GM13977 (cell line): Measurements from ENCODE around the gene TYMP.

Source experiments
- DNase-seq: peaks from one replicate; pipeline ENCODE4 v3.0.0; 2012; ENCODE audit warnings: low spot score
- CTCF ChIP-seq: IDR thresholded peaks from 2 replicates; pipeline ENCODE4 v1.5.1; 2012; ENCODE audit warnings: mild to moderate bottlenecking, control low read depth; ENCODE audit not compliant: insufficient read depth; ENCODE audit errors: extremely low read depth, missing control alignments
- in situ Hi-C: fragments of 300-500 bp; cut with MboI; formaldehyde crosslinking; loops from one replicate; pipeline ENCODE4 v1.12.0; 2022; ENCODE audit warnings: low sequenced_read_pairs, low pct_unique_long_range_greater_than_20kb, mixed read lengths, inconsistent platforms; ENCODE audit not compliant: unreplicated experiment

TYMP gene

GRCh38 chr22:50575426-50575941 is 45.7 kb upstream of the TYMP start:
- in situ Hi-C loops, result no loop called here
- DNase-seq, result no peak
- TF ChIP-seq CTCF, result no peak

DNA sequence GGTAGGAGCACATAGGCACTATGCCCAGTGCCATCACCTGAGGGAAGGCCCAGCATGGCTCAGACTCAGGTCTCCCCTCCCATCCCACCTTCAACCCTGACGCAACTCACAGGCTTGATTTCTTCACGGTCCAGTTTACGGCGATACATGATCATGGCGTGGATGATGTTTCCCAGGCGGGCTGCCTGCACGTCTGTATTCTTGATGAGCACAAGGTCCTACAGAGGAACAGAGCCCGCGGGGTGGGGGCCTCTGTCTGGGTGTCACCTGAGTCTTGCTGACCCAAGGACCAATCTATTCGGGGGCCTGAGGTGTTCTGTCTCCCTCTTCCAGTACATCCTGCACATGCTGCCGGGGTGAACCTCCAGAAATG is 44.6 kb upstream of the TYMP start:
- no peak for TF ChIP-seq CTCF
- DNase-seq, result no peak
- in situ Hi-C loops, result no loop called here

DNA sequence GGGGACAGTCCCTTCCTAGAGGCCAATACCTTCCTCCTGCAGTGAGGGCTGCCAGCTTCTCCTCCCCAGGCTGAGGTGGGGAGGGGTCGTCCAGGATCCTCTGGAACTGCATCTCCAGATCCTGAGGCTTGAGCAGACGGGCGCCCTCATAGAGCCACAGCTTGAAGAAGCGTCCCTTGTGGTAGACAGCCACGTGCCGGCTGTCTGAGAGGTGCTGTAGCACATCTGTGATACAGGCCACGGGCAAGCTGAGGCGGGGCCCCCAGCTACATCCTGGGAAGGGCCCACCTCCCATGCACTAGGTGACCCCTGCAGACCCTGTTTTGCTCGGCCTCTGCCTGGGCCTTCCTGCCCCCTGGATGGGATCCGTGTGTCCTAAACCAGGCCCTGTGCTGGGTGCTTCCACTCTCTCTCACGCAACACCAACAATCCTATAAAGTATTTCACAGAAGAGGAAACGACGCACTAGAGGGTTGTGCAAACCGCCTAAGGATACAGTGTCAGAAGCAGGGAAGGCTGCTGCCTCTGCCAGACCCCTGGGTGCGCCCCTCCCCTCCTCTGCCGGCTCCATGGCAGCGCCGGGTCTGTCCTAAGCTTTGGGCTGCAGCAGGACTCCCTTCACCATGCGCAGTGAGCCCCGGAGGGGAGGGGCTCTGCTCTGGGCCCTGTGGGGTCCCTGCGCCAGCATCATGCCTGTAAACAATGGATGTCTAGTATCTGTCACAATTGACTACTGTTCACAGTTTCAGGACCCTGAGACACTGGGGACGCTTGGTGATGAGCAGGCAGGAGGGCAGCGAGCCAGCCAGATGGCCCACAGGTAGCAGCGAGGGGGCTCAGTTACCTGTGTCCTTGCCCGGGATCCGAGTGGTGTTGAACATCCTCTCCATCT is 43.9 kb upstream of the TYMP start:
- TF ChIP-seq CTCF, result no peak
- in situ Hi-C loops, result no loop called here
- DNase-seq, result no peak

DNA sequence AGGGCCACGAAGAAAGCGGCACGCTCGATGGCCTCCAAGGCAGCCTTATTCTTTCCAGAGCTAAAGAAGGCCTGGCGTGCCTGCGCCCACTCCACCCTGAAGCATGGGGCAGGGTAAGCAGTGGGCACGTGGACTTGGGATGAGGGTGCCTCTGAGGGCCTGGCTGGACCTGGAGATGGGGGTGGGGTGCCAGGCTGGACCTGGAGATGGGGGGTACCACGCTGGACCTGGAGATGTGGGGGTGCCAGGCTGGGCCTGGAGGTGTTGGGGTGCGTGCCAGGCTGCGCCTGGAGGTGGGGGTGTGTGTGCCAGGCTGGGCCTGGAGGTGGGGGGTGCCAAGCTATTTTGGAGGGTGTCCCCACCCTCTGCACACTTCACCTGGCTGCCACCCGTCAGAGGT is 43.2 kb upstream of the TYMP start:
- in situ Hi-C loops, result no loop called here
- DNase-seq, result no peak
- no peak for TF ChIP-seq CTCF

DNA sequence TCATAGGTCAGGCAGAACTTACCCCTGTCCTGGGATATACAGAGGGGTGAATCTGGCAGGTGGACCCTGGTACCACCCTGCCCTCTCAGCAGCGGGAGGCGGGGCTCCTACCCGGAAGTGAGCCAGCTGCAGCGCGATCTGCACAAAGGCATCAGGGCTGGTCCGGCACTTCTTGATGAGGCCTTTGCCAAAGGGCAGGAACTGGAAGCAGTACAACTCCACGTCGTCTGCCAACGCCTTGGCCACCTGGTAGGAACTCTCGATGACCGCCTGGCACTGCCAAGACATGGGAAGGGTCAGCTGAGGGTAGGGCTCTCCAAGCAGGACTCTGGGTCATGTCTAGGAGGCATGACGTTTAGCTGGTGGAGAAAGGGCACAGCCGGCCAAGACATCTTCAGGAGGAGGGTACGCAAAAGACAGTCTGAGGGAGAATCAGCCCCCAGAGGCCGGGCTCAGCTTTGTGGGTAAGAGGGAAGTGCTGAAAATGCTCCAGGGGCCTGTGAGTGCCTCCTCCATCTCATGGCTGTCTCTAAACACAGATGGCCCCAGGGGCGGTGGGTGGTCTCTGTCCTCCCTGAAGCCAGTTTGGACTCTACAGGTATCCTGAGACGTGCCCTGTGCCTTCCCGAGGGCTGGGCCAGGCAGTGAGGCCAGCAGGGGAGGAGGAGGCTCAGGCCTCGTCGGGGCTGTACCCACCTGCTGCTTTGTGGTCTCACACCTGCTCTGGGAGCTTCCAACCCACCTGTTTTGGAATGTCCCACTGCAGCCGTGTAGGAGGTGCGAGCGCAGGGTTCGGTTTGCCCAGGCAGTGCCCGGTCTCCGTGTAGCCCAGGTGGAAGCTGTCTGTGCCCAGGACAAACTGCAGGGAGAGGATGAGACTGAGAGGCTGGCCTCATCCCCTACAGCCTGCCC is 41.7 kb upstream of the TYMP start:
- in situ Hi-C loops, result no loop called here
- no peak for DNase-seq
- TF ChIP-seq CTCF, result no peak

DNA sequence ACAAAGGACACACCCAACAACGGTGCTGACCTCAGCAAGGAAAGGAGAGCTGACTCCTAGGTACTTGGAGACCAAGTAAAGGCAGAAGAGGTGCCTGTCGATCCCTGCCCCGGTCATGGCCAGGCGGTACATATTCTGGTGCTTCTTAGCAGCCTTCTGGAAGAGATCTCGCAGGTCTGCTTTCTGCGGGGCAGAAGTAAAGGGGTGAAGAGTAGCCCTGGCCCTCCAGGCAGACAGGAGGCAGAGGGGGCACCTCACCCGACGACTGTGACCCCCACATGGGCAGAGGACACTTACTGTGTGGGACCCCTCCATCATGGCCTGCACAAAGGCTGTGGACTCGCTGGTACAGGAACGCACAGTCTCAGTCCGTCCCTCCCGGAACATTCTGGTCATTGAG is 41.0 kb upstream of the TYMP start:
- in situ Hi-C loops, result no loop called here
- no peak for TF ChIP-seq CTCF
- no peak for DNase-seq
